Dermis microvascular lymphatic vessel endothelial cell (primary cell): ENCODE measurements around the gene NFE2L3. TPM values are rescaled to one million over a fixed set of nuclear protein-coding genes. Genes with fewer than 3 reads are reported as not detected.
"Not testable (repeated sequence)": the region's sequence is repeated elsewhere in the genome, so short reads cannot be mapped to it uniquely, and the experiment has no call there.

ENCODE experiments used
- DNase-seq, 2 donors: peaks; one replicate each; pipeline versions ENCODE4 v3.0.0 to v3.0.0-alpha.2; 2010; ENCODE audit warnings: low read depth in 2 of 2
- total RNA-seq: library from RNA; depleted of rRNA; stranded (reverse); fragments of >200 nt; gene quantifications from 2 replicates; pipeline ENCODE4 v1.2.1, GENCODE V29; 2014

NFE2L3 gene
- total RNA-seq, 1 donor from 2014 or later: 16.2 TPM

GRCh38 chr7:26168458-26169023, 16.5 kb downstream of the NFE2L3 start:
- no peak for DNase-seq

- DNase-seq: no peak
Measured at GRCh38 chr7:26169271-26169670, 17.3 kb downstream of the NFE2L3 start.

GRCh38 chr7:26170663-26171062, 18.7 kb downstream of the NFE2L3 start:
- no peak for DNase-seq

- DNase-seq: no peak
Measured at GRCh38 chr7:26171601-26172000, 19.6 kb downstream of the NFE2L3 start.

GRCh38 chr7:26172048-26172447, 20.1 kb downstream of the NFE2L3 start:
- DNase-seq: no peak

- not testable (repeated sequence) for DNase-seq
Measured at GRCh38 chr7:26175903-26176302, 23.9 kb downstream of the NFE2L3 start.

GRCh38 chr7:26176696-26177095, 24.7 kb downstream of the NFE2L3 start:
- not testable (repeated sequence) for DNase-seq

- not testable (repeated sequence) for DNase-seq
Measured at GRCh38 chr7:26177269-26177668, 25.3 kb downstream of the NFE2L3 start.

- DNase-seq: no peak
Measured at GRCh38 chr7:26178272-26178960, 26.4 kb downstream of the NFE2L3 start.

GRCh38 chr7:26179422-26179821, 27.4 kb downstream of the NFE2L3 start:
- DNase-seq: no peak

- no peak for DNase-seq
Measured at GRCh38 chr7:26179826-26180497, 28.0 kb downstream of the NFE2L3 start.

- no peak for DNase-seq
Measured at GRCh38 chr7:26180792-26181198, 28.8 kb downstream of the NFE2L3 start.

GRCh38 chr7:26181474-26182227, 29.7 kb downstream of the NFE2L3 start:
- no peak for DNase-seq

- DNase-seq: no peak
Measured at GRCh38 chr7:26182283-26182682, 30.3 kb downstream of the NFE2L3 start.

GRCh38 chr7:26182706-26183105, 30.7 kb downstream of the NFE2L3 start:
- no peak for DNase-seq

- DNase-seq: no peak
Measured at GRCh38 chr7:26183545-26184280, 31.7 kb downstream of the NFE2L3 start.

- not testable (repeated sequence) for DNase-seq
Measured at GRCh38 chr7:26184281-26185101, 32.5 kb downstream of the NFE2L3 start.

- no peak for DNase-seq
Measured at GRCh38 chr7:26185131-26185843, 33.3 kb downstream of the NFE2L3 start.

GRCh38 chr7:26185844-26186180, 33.8 kb downstream of the NFE2L3 start:
- DNase-seq: no peak
